HepG2 (cell line): Measurements from ENCODE around the gene TMCO2. TPM values are rescaled to one million over a fixed set of nuclear protein-coding genes. Genes with fewer than 3 reads are reported as not detected.

ENCODE experiments used
- ATAC-seq: fragments of 200-7000 bp; cut with Tn5 transposase; 3 replicates; pipeline ENCODE4 v1.9.1; 2020; ENCODE audit warnings: mild to moderate bottlenecking, moderate library complexity
- BruUV-seq: library from RNA; stranded (reverse); fragments of 400-500 nt; replicated peaks from 2 replicates; lab custom pipeline; 2021; lab: Mats Ljungman, UMichigan
- CTCF ChIA-PET: fragments of 300-600 bp; formaldehyde crosslinking; extraction: SDS; loops from one replicate; lab custom pipeline; 2021; ENCODE audit warnings: low total read pairs, inconsistent platforms, low intra/inter-chr PET ratio; lab: Yijun Ruan, JAX
- POLR2A ChIA-PET: fragments of 350-600 bp; sonication (Branson Sonifier 250); formaldehyde crosslinking; loops from one replicate; lab custom pipeline; 2020; ENCODE audit warnings: antibody characterized with exemption, inconsistent platforms; lab: Yijun Ruan, JAX
- DNase-seq: peaks from one replicate; pipeline ENCODE4 v3.0.0-alpha.2; 2015; ENCODE audit warnings: low spot score
- FAIRE-seq: peaks from 3 replicates; lab custom pipeline; 2011; peaks lifted over from hg19 to GRCh38; lab: Jason Lieb, UNC
- H2AFZ ChIP-seq: one replicate; pipeline ENCODE4 v1.6.1; 2011; ENCODE audit warnings: low read length, inconsistent platforms
- H3K27ac ChIP-seq: fragments of 300-600 bp; 3 replicates; pipeline ENCODE4 v1.8.0; 2011; ENCODE audit warnings: mixed run types, mild to moderate bottlenecking, mixed read lengths, low read length, inconsistent platforms; ENCODE audit not compliant: insufficient read depth; ENCODE audit errors: extremely low read length
- H3K27me3 ChIP-seq, 2 experiments: fragments of 200-600 bp in 1 of 2; 2 replicates in 1 of 2; 3 replicates in 1 of 2; pipeline versions ENCODE4 v1.6.0 to v1.8.0; 2011; ENCODE audit warnings: low read length in 2 of 2, mild to moderate bottlenecking in 2 of 2, moderate library complexity in 2 of 2, inconsistent platforms in 1 of 2; ENCODE audit not compliant: insufficient read depth in 2 of 2, control insufficient read depth in 1 of 2
- H3K36me3 ChIP-seq, 2 experiments: fragments of 200-600 bp in 1 of 2; replicated peaks in 1 of 2; 2 replicates in 1 of 2; 3 replicates in 1 of 2; pipeline versions ENCODE4 v1.5.1 to v1.8.0; 2011; ENCODE audit warnings: low read length in 2 of 2, inconsistent platforms in 1 of 2; ENCODE audit not compliant: insufficient read depth in 2 of 2, control insufficient read depth in 1 of 2
- H3K4me1 ChIP-seq: 2 replicates; pipeline ENCODE4 v1.5.1; 2012; ENCODE audit warnings: low read length, inconsistent platforms; ENCODE audit not compliant: insufficient read depth
- H3K4me2 ChIP-seq: 2 replicates; pipeline ENCODE4 v1.6.0; 2011; ENCODE audit warnings: low read depth, low read length, inconsistent platforms
- H3K4me3 ChIP-seq, 3 experiments: fragments of 200-600 bp in 1 of 3; sonication (generic), shearing (Covaris generic) in 1 of 3; replicated peaks in 1 of 3; 2 replicates each; pipeline ENCODE4 v1.5.1; 2011 to 2016; ENCODE audit warnings: low read length in 3 of 3, inconsistent platforms in 2 of 3, low read depth in 2 of 3, mild to moderate bottlenecking in 2 of 3, control low read depth in 1 of 3, mixed read lengths in 1 of 3; ENCODE audit not compliant: insufficient read depth in 1 of 3
- H3K79me2 ChIP-seq: one replicate; pipeline ENCODE4 v1.6.1; 2011; ENCODE audit warnings: low read length, inconsistent platforms; ENCODE audit not compliant: insufficient read depth
- H3K9ac ChIP-seq: 2 replicates; pipeline ENCODE4 v1.6.0; 2011; ENCODE audit warnings: mild to moderate bottlenecking, low read depth, low read length, inconsistent platforms; ENCODE audit not compliant: insufficient read depth
- H3K9me3 ChIP-seq: 2 replicates; pipeline ENCODE4 v1.5.1; 2012; ENCODE audit warnings: mild to moderate bottlenecking, low read length
- H4K20me1 ChIP-seq: 2 replicates; pipeline ENCODE4 v1.6.0; 2011; ENCODE audit warnings: inconsistent platforms, mild to moderate bottlenecking, low read length, moderate library complexity; ENCODE audit not compliant: insufficient read depth
- ATF7-NPFF ChIP-seq: sonication (generic); formaldehyde crosslinking; IDR thresholded peaks from 2 replicates; pipeline ENCODE4 v1.8.1; 2023; ENCODE audit warnings: mild to moderate bottlenecking, low read depth, missing genetic modification reagents, moderate library complexity
- EEA1 ChIP-seq: sonication (generic); formaldehyde crosslinking; IDR thresholded peaks from 2 replicates; pipeline ENCODE4 v1.5.1; 2020; ENCODE audit warnings: mild to moderate bottlenecking, missing genetic modification reagents, borderline replicate concordance
- FOSL2 ChIP-seq: sonication (generic); formaldehyde crosslinking; IDR thresholded peaks from 2 replicates; pipeline ENCODE4 v1.4.0; 2020; ENCODE audit warnings: missing genetic modification reagents
- FOXC1 ChIP-seq: sonication (generic); formaldehyde crosslinking; IDR thresholded peaks from 2 replicates; pipeline ENCODE4 v1.8.0; 2022; ENCODE audit warnings: mild to moderate bottlenecking, missing genetic modification reagents, borderline replicate concordance
- KAT7 ChIP-seq: IDR thresholded peaks from 2 replicates; pipeline ENCODE4 v1.6.1; 2018; ENCODE audit warnings: borderline replicate concordance, missing compliant biosample characterization
- SNAI1 ChIP-seq: sonication (generic); formaldehyde crosslinking; IDR thresholded peaks from 2 replicates; pipeline ENCODE4 v1.5.0; 2020; ENCODE audit warnings: mild to moderate bottlenecking, missing genetic modification reagents, borderline replicate concordance
- SOX13 ChIP-seq, 3 experiments: fragments of 450-650 bp in 1 of 3; sonication (generic) in 1 of 3; formaldehyde crosslinking in 1 of 3; IDR thresholded peaks in 2 of 3; conservative IDR thresholded peaks in 1 of 3; 2 replicates each; pipeline versions ENCODE4 v1.5.0 to v1.6.1; 2016 to 2020; ENCODE audit warnings: antibody characterized with exemption in 1 of 3, mild to moderate bottlenecking in 1 of 3, missing compliant biosample characterization in 1 of 3, missing genetic modification reagents in 1 of 3, moderate library complexity in 1 of 3
- ZNF770 ChIP-seq: sonication (generic); formaldehyde crosslinking; IDR thresholded peaks from 2 replicates; pipeline ENCODE4 v1.5.0; 2020; ENCODE audit warnings: mild to moderate bottlenecking, missing genetic modification reagents
- WGBS: methylation state at CpG from one replicate; pipeline ENCODE4 v1.1.6; 2017; ENCODE audit warnings: low lambda C conversion rate; 5-methylcytosine and 5-hydroxymethylcytosine counted together
- in situ Hi-C: cut with HindIII; loops from 2 replicates; pipeline ENCODE4 v1.10.0; 2017; ENCODE audit warnings: low pct_unique_long_range_greater_than_20kb; ENCODE audit not compliant: extremely low pct_ligation_motif_present
- intact Hi-C: fragments of 100-400 bp; cut with micrococcal nuclease; formaldehyde crosslinking; loops from one replicate; pipeline ENCODE4 v1.10.0; 2022; ENCODE audit not compliant: unreplicated experiment
- polyA plus RNA-seq, 8 experiments: library from polyadenylated mRNA; depleted of rRNA in 3 of 8; stranded (reverse) in 7 of 8; unstranded in 1 of 8; fragments of >200 nt; fragmentation: Illumina TruSeq in 4 of 8; extraction: Trizol in 4 of 8; gene quantifications; 2 replicates each; pipeline versions ENCODE4 v1.2.1 to v1.2.3, GENCODE V29; 2011 to 2016; ENCODE audit warnings: low read depth in 4 of 8, missing spikeins in 1 of 8, mixed read lengths in 1 of 8; ENCODE audit not compliant: insufficient read depth in 1 of 8
- total RNA-seq, 5 experiments: library from RNA; depleted of rRNA; stranded (reverse); fragments of >200 nt; fragmentation: Illumina TruSeq; extraction: Trizol; gene quantifications; 2 replicates each; pipeline ENCODE4 v1.2.3, GENCODE V29; 2016; ENCODE audit warnings: low read depth in 1 of 5

The TMCO2 gene
- total and polyA plus RNA-seq, 2 of the 13 experiments (the other 11 are each of a cell fraction or from before 2014, with no cell fraction given): not detected

GRCh38 chr1:40245686-40246085 is 2.1 kb upstream of the TMCO2 start:
- no TSS peak for BruUV-seq
- no peak overlapping the region for H2AFZ ChIP-seq
- no peak overlapping the region for H3K4me2 ChIP-seq
- DNase-seq (no peak), ATAC-seq (no peak), FAIRE-seq (no peak)
- H3K36me3 ChIP-seq: no peaks in the 10 kb centered on the region
- no peaks in the 10 kb centered on the region for H3K79me2 ChIP-seq
- H4K20me1 ChIP-seq: no peaks in the 10 kb centered on the region
- ChIA-PET CTCF (no interaction called here), POLR2A (no interaction called here)
- H3K9ac ChIP-seq: no peak overlapping the region
- peaks cover 49% of the 10 kb centered on the region for H3K4me1 ChIP-seq
- no peak overlapping the region for H3K4me3 ChIP-seq
- H3K27me3 ChIP-seq: no peaks in the 10 kb centered on the region
- H3K27ac ChIP-seq: no peak overlapping the region
- WGBS: 54% methylated on average over 3 of the region's 3 CpGs
- TF ChIP-seq EEA1 (CRISPR knock-in tag): no peak
- TF ChIP-seq FOSL2 (CRISPR knock-in tag): no peak
- peak; percentile 83 for TF ChIP-seq ZNF770
- TF ChIP-seq KAT7 (CRISPR knock-in tag): no peak
- no peak for TF ChIP-seq FOXC1 (CRISPR knock-in tag)
- in situ Hi-C loops: no loop called here
- intact Hi-C loops: no loop called here
- H3K9me3 ChIP-seq: no peaks in the 10 kb centered on the region

- Histone ChIP-seq H3K36me3 (no peaks in the 10 kb centered on the region), H2AFZ (no peak overlapping the region), H3K4me3 (no peak overlapping the region)
- FAIRE-seq: no peak
- no TSS peak for BruUV-seq
- TF ChIP-seq SNAI1 (CRISPR knock-in tag): no peak
- TF ChIP-seq SOX13 (IDR thresholded peaks at IDR 0.05): no peak
- 0 out of 4 replicates have a peak, but pooled peaks of 1 of the 2 experiments have one; percentile 37 for TF ChIP-seq SOX13 (CRISPR knock-in tag; conservative IDR thresholded peaks at IDR 0.05 in 1 of 2, IDR thresholded peaks at IDR 0.05 in 1 of 2)
- no peak for TF ChIP-seq ATF7-NPFF (CRISPR knock-in tag)
- TF ChIP-seq, all 625 proteins: peak for 1
- no peaks in the 10 kb centered on the region for H3K79me2 ChIP-seq
- DNase-seq: peak; percentile 24
- in situ Hi-C loops: no loop called here
- intact Hi-C loops: no loop called here
- H3K9me3 ChIP-seq: no peaks in the 10 kb centered on the region
- H3K27me3 ChIP-seq: no peaks in the 10 kb centered on the region
- H3K27ac ChIP-seq: no peak overlapping the region
- POLR2A ChIA-PET: interaction anchor here (0.6 to 1.9 kb wide), 4 partner anchors 9 to 134 kb away, joined by 3 to 13 read pairs (median 4); partner anchors contain the start of gene ZMPSTE24
- H3K4me2 ChIP-seq: no peak overlapping the region
- peaks cover 52% of the 10 kb centered on the region for H3K4me1 ChIP-seq
- CTCF ChIA-PET: no interaction called here
- no peak overlapping the region for H3K9ac ChIP-seq
- ATAC-seq: no peak
- H4K20me1 ChIP-seq: no peaks in the 10 kb centered on the region
These were observed 675 bp downstream of the TMCO2 start for GRCh38 chr1:40248412-40248811.
